Memory B cell (primary cell): ENCODE measurements around the gene DPEP3.
A peak's percentile ranks its signal among the peaks of the same experiment; 100 is the strongest.

Experiments used
- ATAC-seq: fragments of 150-1000 bp; cut with Tn5 transposase; 2 replicates; pipeline ENCODE4 v1.10.0; 2021; ENCODE audit warnings: low read depth, mild to moderate bottlenecking, moderate library complexity
- DNase-seq, 2 donors: peaks; one replicate each; pipeline ENCODE4 v3.0.0; 2022; ENCODE audit warnings: low spot score in 2 of 2
- H3K27ac Mint-ChIP-seq: one replicate; pipeline ENCODE4 v1.8.0; 2022; ENCODE audit warnings: mild to moderate bottlenecking, moderate library complexity, mixed read lengths
- H3K27me3 Mint-ChIP-seq: one replicate; pipeline ENCODE4 v1.8.0; 2022; ENCODE audit warnings: mixed read lengths
- H3K36me3 Mint-ChIP-seq: one replicate; pipeline ENCODE4 v1.8.0; 2022; ENCODE audit warnings: mild to moderate bottlenecking, mixed read lengths
- H3K4me1 Mint-ChIP-seq: one replicate; pipeline ENCODE4 v1.8.0; 2022; ENCODE audit warnings: mixed read lengths
- H3K4me3 Mint-ChIP-seq: one replicate; pipeline ENCODE4 v1.8.0; 2022; ENCODE audit warnings: mild to moderate bottlenecking, moderate library complexity, mixed read lengths
- H3K9me3 Mint-ChIP-seq: one replicate; pipeline ENCODE4 v1.8.0; 2022; ENCODE audit warnings: mixed read lengths

Gene DPEP3

DNA sequence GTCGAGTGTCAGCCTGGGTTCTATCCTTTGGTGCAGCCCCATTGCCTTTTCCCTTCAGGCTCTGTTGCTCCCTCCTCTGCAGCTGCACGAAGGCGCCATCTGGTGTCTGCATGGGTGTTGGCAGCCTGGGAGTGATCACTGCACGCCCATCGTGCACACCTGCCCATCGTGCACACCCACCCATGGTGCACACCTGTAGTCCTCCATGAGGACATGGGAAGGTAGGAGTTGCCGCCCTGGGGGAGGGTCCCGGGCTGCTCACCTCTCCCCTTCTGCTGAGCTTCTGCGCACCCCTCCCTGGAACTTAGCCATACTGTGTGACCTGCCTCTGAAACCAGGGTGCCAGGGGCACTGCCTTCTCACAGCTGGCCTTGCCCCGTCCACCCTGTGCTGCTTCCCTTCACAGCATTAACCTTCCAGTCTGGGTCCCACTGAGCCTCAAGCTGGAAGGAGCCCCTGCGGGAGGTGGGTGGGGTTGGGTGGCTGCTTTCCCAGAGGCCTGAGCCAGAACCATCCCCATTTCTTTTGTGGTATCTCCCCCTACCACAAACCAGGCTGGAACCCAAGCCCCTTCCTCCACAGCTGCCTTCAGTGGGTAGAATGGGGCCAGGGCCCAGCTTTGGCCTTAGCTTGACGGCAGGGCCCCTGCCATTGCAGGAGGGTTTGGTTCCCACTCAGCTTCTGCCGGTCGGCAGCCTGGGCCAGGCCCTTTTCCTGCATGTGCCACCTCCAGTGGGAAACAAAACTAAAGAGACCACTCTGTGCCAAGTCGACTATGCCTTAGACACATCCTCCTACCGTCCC, 51.5 kb downstream of the DPEP3 start:
- ATAC-seq (peak; percentile 89), DNase-seq (peak; percentile 72 to 74)
- Mint-ChIP-seq H3K4me3 (no peak overlapping the region), H3K36me3 (peaks cover 6% of the 10 kb centered on the region), H3K4me1 (peaks cover 19% of the 10 kb centered on the region), H3K27me3 (no peaks in the 10 kb centered on the region), H3K9me3 (no peaks in the 10 kb centered on the region), H3K27ac (peak overlapping the region; percentile 31)

DNA sequence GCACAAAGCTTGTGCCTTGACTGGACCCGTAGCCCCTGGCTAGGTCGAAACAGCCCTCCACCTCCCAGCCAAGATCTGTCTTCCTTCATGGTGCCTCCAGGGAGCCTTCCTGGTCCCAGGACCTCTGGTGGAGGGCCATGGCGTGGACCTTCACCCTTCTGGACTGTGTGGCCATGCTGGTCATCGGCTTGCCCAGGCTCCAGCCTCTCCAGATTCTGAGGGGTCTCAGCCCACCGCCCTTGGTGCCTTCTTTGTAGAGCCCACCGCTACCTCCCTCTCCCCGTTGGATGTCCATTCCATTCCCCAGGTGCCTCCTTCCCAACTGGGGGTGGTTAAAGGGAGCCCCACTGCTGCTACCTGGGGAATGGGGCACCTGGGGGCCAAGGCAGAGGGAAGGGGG, 52.2 kb downstream of the DPEP3 start:
- DNase-seq (no peak), ATAC-seq (no peak)
- Mint-ChIP-seq H3K9me3 (no peaks in the 10 kb centered on the region), H3K4me1 (peaks cover 19% of the 10 kb centered on the region), H3K27ac (peak overlapping the region; percentile 31), H3K27me3 (no peaks in the 10 kb centered on the region), H3K36me3 (peaks cover 3% of the 10 kb centered on the region), H3K4me3 (no peak overlapping the region)

DNA sequence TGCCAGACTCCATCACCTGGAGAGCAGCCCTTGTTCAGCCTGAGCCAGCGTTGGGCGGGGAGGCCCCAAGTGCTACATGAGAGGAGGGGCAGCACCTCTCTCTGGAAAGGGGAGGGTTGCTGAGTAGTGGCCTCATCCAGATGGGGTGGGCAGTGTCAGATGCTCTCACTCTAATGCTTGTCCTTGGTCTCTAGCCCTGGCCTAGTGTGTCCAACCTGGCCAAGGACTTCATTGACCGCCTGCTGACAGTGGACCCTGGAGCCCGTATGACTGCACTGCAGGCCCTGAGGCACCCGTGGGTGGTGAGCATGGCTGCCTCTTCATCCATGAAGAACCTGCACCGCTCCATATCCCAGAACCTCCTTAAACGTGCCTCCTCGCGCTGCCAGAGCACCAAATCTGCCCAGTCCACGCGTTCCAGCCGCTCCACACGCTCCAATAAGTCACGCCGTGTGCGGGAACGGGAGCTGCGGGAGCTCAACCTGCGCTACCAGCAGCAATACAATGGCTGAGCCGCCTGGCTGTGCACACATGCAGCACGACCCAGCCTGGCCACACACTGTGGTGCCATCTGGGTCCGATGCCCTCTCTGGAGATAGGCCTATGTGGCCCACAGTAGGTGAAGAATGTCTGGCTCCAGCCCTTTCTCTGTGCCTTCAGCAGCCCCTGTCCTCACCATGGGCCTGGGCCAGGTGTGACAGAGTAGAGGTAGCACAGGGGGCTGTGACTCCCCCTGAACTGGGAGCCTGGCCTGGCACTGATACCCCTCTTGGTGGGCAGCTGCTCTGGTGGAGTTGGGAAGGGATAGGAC, 53.0 kb downstream of the DPEP3 start:
- Mint-ChIP-seq H3K4me1 (peaks cover 21% of the 10 kb centered on the region), H3K27ac (no peak overlapping the region), H3K4me3 (no peak overlapping the region), H3K9me3 (no peaks in the 10 kb centered on the region), H3K36me3 (peaks cover 3% of the 10 kb centered on the region), H3K27me3 (no peaks in the 10 kb centered on the region)
- DNase-seq: no peak
- no peak for ATAC-seq

DNA sequence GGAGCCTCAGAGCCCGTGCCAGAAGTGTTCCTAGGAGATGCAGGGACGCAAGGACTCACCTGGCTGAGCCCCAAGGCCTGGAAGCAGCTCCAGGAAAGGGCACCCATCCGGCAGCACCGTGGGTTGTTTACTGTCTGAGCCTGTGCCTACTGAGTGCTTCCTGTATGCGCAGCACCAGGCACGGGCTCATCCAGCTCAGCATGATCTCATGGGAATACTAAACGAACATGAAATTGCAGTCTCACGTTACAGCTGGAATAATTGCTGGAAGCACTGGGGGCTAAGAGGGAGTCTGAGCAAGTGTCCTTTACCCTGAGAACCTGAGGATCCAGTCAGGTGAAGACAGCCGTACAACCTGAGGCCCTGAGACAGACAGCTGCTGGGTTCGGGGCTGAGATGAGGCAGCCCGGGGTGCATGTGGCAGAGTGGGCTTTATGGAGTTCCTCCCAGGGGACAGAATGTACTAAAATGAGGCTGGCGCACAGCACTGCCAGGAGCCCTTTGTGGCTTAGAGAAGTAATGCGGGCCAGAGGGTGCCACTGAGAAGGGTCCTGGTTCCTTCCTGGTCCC, 54.0 kb downstream of the DPEP3 start:
- no peak overlapping the region for H3K4me3 Mint-ChIP-seq
- no peak for ATAC-seq

More for the DNA sequence above, 54.0 kb downstream of the DPEP3 start:
- DNase-seq: no peak
- Mint-ChIP-seq H3K4me1 (peaks cover 22% of the 10 kb centered on the region), H3K27me3 (no peaks in the 10 kb centered on the region), H3K27ac (no peak overlapping the region), H3K9me3 (no peaks in the 10 kb centered on the region), H3K36me3 (peaks cover 3% of the 10 kb centered on the region)
